Panc1 (cell line): ENCODE data around the gene PINLYP.

Experiments used
- CTCF ChIP-seq: fragments of 450-650 bp; IDR thresholded peaks from 2 replicates; pipeline ENCODE4 v1.5.1; 2017; ENCODE audit warnings: mild to moderate bottlenecking
- POLR2AphosphoS5 ChIP-seq: IDR thresholded peaks from 2 replicates; pipeline ENCODE4 v1.6.1; 2012; ENCODE audit warnings: mild to moderate bottlenecking, low read depth, low read length, moderate library complexity
- REST ChIP-seq, 2 experiments: IDR thresholded peaks; 2 replicates each; pipeline ENCODE4 v1.6.1; 2011 to 2012; ENCODE audit warnings: low read depth in 2 of 2, control low read depth in 1 of 2, low read length in 1 of 2, mild to moderate bottlenecking in 1 of 2, moderate library complexity in 1 of 2; ENCODE audit not compliant: insufficient read depth in 1 of 2

- no peak for TF ChIP-seq CTCF
- no peak for TF ChIP-seq REST (IDR thresholded peaks at IDR 0.05; ENCODE audit: insufficient read depth in 1 of 2, low read depth in 2 of 2, low read length in 1 of 2)
- TF ChIP-seq POLR2AphosphoS5 = no peak
Observed at GRCh38 chr19:43611788-43612187, 36.2 kb downstream of the PINLYP start, which contains the start of gene SRRM5.
